ENCODE data around the gene LDOC1. TPM values are rescaled to one million over a fixed set of nuclear protein-coding genes. Genes with fewer than 3 reads are reported as not detected.
A peak's percentile ranks its signal among the peaks of the same experiment; 100 is the strongest.

Gene LDOC1
- total RNA-seq, result 1 to 10 TPM; 2.0 to 3.1 TPM

GRCh38 chrX:141176586-141177451, at the start of gene LDOC1:
Gene LDOC1 (minus strand): TSS chrX:141177129. CDS start chrX:141177021, 108 bp downstream.
- peak within 1 kb of the TSS in 2 of 4 donors; percentile 39 to 64 for H3K27ac ChIP-seq
- DNase-seq, result peak; percentile 76 to 85 (median 81)

GRCh38 chrX:141221611-141222010, 44.7 kb upstream of the LDOC1 start:
- WGBS, 2 donors, result 74 to 76% methylated on average over 2 of the region's 2 CpGs
- no peaks in the 10 kb centered on the region for H3K4me1 ChIP-seq
- H3K9me3 ChIP-seq, result no peaks in the 10 kb centered on the region
- TF ChIP-seq CTCF (IDR thresholded peaks at IDR 0.05), result no peak
- TF ChIP-seq POLR2A (IDR thresholded peaks at IDR 0.05), result no peak
- intact Hi-C loops (cut with DNase I), result no loop called here
- H3K4me3 ChIP-seq, result no peak overlapping the region
- H3K36me3 ChIP-seq (replicated peaks in 1 of 2; ENCODE audit: insufficient read depth in 1 of 2, low read depth in 2 of 2), result no peaks in the 10 kb centered on the region
- ATAC-seq (no peak), DNase-seq (no peak)
- no peaks in the 10 kb centered on the region for H3K27me3 ChIP-seq
- H3K27ac ChIP-seq, result no peak overlapping the region

More at GRCh38 chrX:141176586-141177451, at the start of gene LDOC1:
- peak; percentile 95 for ATAC-seq
- intact Hi-C loops (cut with DNase I), result no loop called here
- Histone ChIP-seq H3K4me1 (peaks cover 8% of the 10 kb centered on the region), H3K27me3 (no peaks in the 10 kb centered on the region), H3K9me3 (no peaks in the 10 kb centered on the region), H3K4me3 (peak within 1 kb of the TSS in 1 of 2 donors; percentile 27), H3K36me3 (replicated peaks in 1 of 2; ENCODE audit: insufficient read depth in 1 of 2, low read depth in 2 of 2) (no peaks in the 10 kb centered on the region)
- TF ChIP-seq POLR2A (IDR thresholded peaks at IDR 0.05) (peak; percentile 17 to 35 (median 34)), CTCF (IDR thresholded peaks at IDR 0.05) (no peak)
- 0 to 1% methylated on average over 5 to 44 of the region's 83 CpGs for WGBS, 2 donors

- no peak for ATAC-seq
- intact Hi-C loops (cut with DNase I), result no loop called here
- DNase-seq, result no peak
- TF ChIP-seq CTCF (IDR thresholded peaks at IDR 0.05) (no peak), POLR2A (IDR thresholded peaks at IDR 0.05) (no peak)
- no peak overlapping the region for H3K4me3 ChIP-seq
- no peak overlapping the region for H3K27ac ChIP-seq
- H3K27me3 ChIP-seq, result no peaks in the 10 kb centered on the region
- H3K36me3 ChIP-seq (replicated peaks in 1 of 2; ENCODE audit: insufficient read depth in 1 of 2, low read depth in 2 of 2), result no peaks in the 10 kb centered on the region
- H3K4me1 ChIP-seq, result no peaks in the 10 kb centered on the region
- 46 to 48% methylated on average over 3 of the region's 3 CpGs for WGBS, 2 donors
- H3K9me3 ChIP-seq, result no peaks in the 10 kb centered on the region
Observed at GRCh38 chrX:141220342-141221008, 43.5 kb upstream of the LDOC1 start.

- Histone ChIP-seq H3K27ac (no peak overlapping the region), H3K27me3 (no peaks in the 10 kb centered on the region), H3K9me3 (no peaks in the 10 kb centered on the region), H3K4me1 (no peaks in the 10 kb centered on the region), H3K36me3 (replicated peaks in 1 of 2; ENCODE audit: insufficient read depth in 1 of 2, low read depth in 2 of 2) (no peaks in the 10 kb centered on the region), H3K4me3 (no peak overlapping the region)
- ATAC-seq, result no peak
- TF ChIP-seq CTCF (IDR thresholded peaks at IDR 0.05) (no peak), POLR2A (IDR thresholded peaks at IDR 0.05) (no peak)
- WGBS, 2 donors, result 38 to 58% methylated on average over 1 of the region's 1 CpG
- no peak for DNase-seq
- intact Hi-C loops (cut with DNase I), result no loop called here
Observed at GRCh38 chrX:141214196-141214595, 37.3 kb upstream of the LDOC1 start.

Measured in body of pancreas (tissue), 4 donors.